DND-41 (cell line): ENCODE measurements around the gene TJP3.

Source experiments
- ATAC-seq: fragments of 200-7000 bp; cut with Tn5 transposase; 3 replicates; pipeline ENCODE4 v1.9.1; 2021; ENCODE audit warnings: low read depth; ENCODE audit not compliant: insufficient read depth
- DNase-seq: peaks from one replicate; pipeline ENCODE4 v3.0.0-alpha.2; 2020
- H2AFZ ChIP-seq: 2 replicates; pipeline ENCODE4 v1.6.0; 2012; ENCODE audit warnings: low read depth, low read length
- H3K27ac ChIP-seq: 2 replicates; pipeline ENCODE4 v1.5.1; 2012; ENCODE audit warnings: low read length, inconsistent platforms
- H3K27me3 ChIP-seq: fragments of 200-600 bp; sonication (generic); 2 replicates; pipeline ENCODE4 v1.6.0; 2012; ENCODE audit warnings: low read length, mild to moderate bottlenecking, inconsistent platforms; ENCODE audit not compliant: insufficient read depth, poor library complexity
- H3K36me3 ChIP-seq: 2 replicates; pipeline ENCODE4 v1.5.1; 2012; ENCODE audit warnings: low read length, inconsistent platforms; ENCODE audit not compliant: insufficient read depth
- H3K4me1 ChIP-seq: 2 replicates; pipeline ENCODE4 v1.5.1; 2012; ENCODE audit warnings: mild to moderate bottlenecking, low read length; ENCODE audit not compliant: insufficient read depth
- H3K4me2 ChIP-seq: 2 replicates; pipeline ENCODE4 v1.6.0; 2012; ENCODE audit warnings: mild to moderate bottlenecking, moderate library complexity, low read length, inconsistent platforms; ENCODE audit not compliant: insufficient read depth
- H3K4me3 ChIP-seq, 2 experiments: fragments of 200-600 bp in 1 of 2; shearing (Covaris generic) in 1 of 2; 2 replicates each; pipeline ENCODE4 v1.5.1; 2012 to 2016; ENCODE audit warnings: inconsistent platforms in 2 of 2, low read length in 2 of 2, mild to moderate bottlenecking in 2 of 2, low read depth in 1 of 2, moderate library complexity in 1 of 2
- H3K79me2 ChIP-seq: 2 replicates; pipeline ENCODE4 v1.6.0; 2012; ENCODE audit warnings: low read length, inconsistent platforms; ENCODE audit not compliant: insufficient read depth
- H3K9ac ChIP-seq: 2 replicates; pipeline ENCODE4 v1.6.0; 2012; ENCODE audit warnings: low read depth, mild to moderate bottlenecking, inconsistent platforms, low read length, moderate library complexity
- H3K9me3 ChIP-seq: 2 replicates; pipeline ENCODE4 v1.5.1; 2012; ENCODE audit warnings: low read length, moderate library complexity, mild to moderate bottlenecking, inconsistent platforms; ENCODE audit not compliant: insufficient read depth, severe bottlenecking
- H4K20me1 ChIP-seq: 2 replicates; pipeline ENCODE4 v1.6.0; 2012; ENCODE audit warnings: low read length; ENCODE audit not compliant: insufficient read depth
- EZH2 ChIP-seq: IDR thresholded peaks from 3 replicates; pipeline ENCODE4 v1.6.1; 2012; ENCODE audit warnings: borderline replicate concordance, low read depth, mild to moderate bottlenecking, moderate library complexity, low read length, inconsistent platforms; ENCODE audit not compliant: severe bottlenecking
- TF ChIP-seq, protein P1 (sequence below): IDR thresholded peaks from 2 replicates; pipeline ENCODE4 v1.5.1; 2012; ENCODE audit warnings: borderline replicate concordance, low read length, moderate library complexity, mild to moderate bottlenecking; ENCODE audit not compliant: poor library complexity, severe bottlenecking; ENCODE audit errors: extremely low read depth

Gene TJP3

DNA sequence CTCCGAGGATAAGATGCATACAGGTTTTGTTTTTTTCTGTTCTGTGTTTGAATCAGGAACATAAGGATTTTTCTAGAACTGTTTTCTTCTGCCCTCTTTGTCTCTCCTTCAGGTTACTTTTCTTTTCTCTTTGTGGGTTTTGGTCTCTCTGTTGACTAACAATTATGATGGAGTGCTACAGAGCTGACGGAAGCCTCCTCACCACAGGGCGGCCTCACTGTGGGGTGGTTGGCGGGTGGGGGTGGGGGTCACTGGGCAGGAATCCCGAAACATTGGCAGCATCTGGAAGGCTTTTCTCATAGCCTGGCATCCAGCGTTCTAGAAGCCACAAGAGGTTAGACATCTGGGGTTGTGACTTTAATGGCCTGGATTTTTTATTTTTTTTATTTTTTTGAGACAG lies 90.0 kb downstream of the TJP3 start:
- H3K36me3 ChIP-seq, result no peaks in the 10 kb centered on the region
- H3K27ac ChIP-seq, result peak overlapping the region; percentile 61
- no peak for TF ChIP-seq EZH2
- TF ChIP-seq, protein P1, sequence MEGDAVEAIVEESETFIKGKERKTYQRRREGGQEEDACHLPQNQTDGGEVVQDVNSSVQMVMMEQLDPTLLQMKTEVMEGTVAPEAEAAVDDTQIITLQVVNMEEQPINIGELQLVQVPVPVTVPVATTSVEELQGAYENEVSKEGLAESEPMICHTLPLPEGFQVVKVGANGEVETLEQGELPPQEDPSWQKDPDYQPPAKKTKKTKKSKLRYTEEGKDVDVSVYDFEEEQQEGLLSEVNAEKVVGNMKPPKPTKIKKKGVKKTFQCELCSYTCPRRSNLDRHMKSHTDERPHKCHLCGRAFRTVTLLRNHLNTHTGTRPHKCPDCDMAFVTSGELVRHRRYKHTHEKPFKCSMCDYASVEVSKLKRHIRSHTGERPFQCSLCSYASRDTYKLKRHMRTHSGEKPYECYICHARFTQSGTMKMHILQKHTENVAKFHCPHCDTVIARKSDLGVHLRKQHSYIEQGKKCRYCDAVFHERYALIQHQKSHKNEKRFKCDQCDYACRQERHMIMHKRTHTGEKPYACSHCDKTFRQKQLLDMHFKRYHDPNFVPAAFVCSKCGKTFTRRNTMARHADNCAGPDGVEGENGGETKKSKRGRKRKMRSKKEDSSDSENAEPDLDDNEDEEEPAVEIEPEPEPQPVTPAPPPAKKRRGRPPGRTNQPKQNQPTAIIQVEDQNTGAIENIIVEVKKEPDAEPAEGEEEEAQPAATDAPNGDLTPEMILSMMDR, result peak; percentile 47
- H3K79me2 ChIP-seq, result no peaks in the 10 kb centered on the region
- no peaks in the 10 kb centered on the region for H3K27me3 ChIP-seq
- DNase-seq (peak; percentile 82), ATAC-seq (peak; percentile 97)
- H4K20me1 ChIP-seq, result no peaks in the 10 kb centered on the region
- no peak overlapping the region for H3K9ac ChIP-seq
- no peak overlapping the region for H3K4me3 ChIP-seq
- H3K4me2 ChIP-seq, result peak overlapping the region; percentile 41; the same call in 1 of the 2 replicates
- H2AFZ ChIP-seq, result no peak overlapping the region
- peaks cover 5% of the 10 kb centered on the region for H3K9me3 ChIP-seq
- H3K4me1 ChIP-seq, result peaks cover 20% of the 10 kb centered on the region
